ENCODE results near the gene TRIP13.

- TF ChIP-seq REST (IDR thresholded peaks at IDR 0.05; ENCODE audit: borderline replicate concordance) (no peak), CTCF (IDR thresholded peaks at IDR 0.05; ENCODE audit: poor library complexity, severe bottlenecking) (no peak), RAD21 (conservative IDR thresholded peaks at IDR 0.05) (no peak), EP300 (conservative IDR thresholded peaks at IDR 0.05; ENCODE audit: poor library complexity, severe bottlenecking) (no peak)
Measured at GRCh38 chr5:893137-893506, 438 bp downstream of the TRIP13 start.
